ENCODE data around the gene HAND1.

Gene HAND1

GRCh38 chr5:154505567-154505966 lies 27.5 kb upstream of the HAND1 start:
- DNase-seq: no peak

- no peak for DNase-seq
Measured at GRCh38 chr5:154503698-154504039, 25.6 kb upstream of the HAND1 start.

GRCh38 chr5:154502180-154502579 lies 24.2 kb upstream of the HAND1 start:
- no peak for DNase-seq

- DNase-seq: no peak
Measured at GRCh38 chr5:154501566-154501965, 23.5 kb upstream of the HAND1 start.

GRCh38 chr5:154498994-154499393 lies 21.0 kb upstream of the HAND1 start:
- no peak for DNase-seq

- DNase-seq: no peak
Measured at GRCh38 chr5:154498591-154498990, 20.6 kb upstream of the HAND1 start.

- DNase-seq: no peak
Measured at GRCh38 chr5:154494036-154494435, 16.0 kb upstream of the HAND1 start.

GRCh38 chr5:154493274-154493673 lies 15.2 kb upstream of the HAND1 start:
- peak in 1 of 2 experiments; percentile 6 for DNase-seq

GRCh38 chr5:154491941-154492340 lies 13.9 kb upstream of the HAND1 start:
- DNase-seq: peak in 1 of 2 experiments; percentile 13

GRCh38 chr5:154487541-154487940 lies 9.5 kb upstream of the HAND1 start:
- DNase-seq: peak; percentile 64 to 69

GRCh38 chr5:154486427-154486866 lies 8.4 kb upstream of the HAND1 start:
- no peak for DNase-seq

- DNase-seq: no peak
Measured at GRCh38 chr5:154485850-154486426, 7.9 kb upstream of the HAND1 start.

- DNase-seq: no peak
Measured at GRCh38 chr5:154485096-154485491, 7.1 kb upstream of the HAND1 start.

- DNase-seq: no peak
Measured at GRCh38 chr5:154484393-154485095, 6.5 kb upstream of the HAND1 start.

GRCh38 chr5:154483654-154484392 lies 5.8 kb upstream of the HAND1 start:
- no peak for DNase-seq

GRCh38 chr5:154482528-154483449 lies 4.8 kb upstream of the HAND1 start:
- peak; percentile 32 to 34 for DNase-seq

- DNase-seq: no peak
Measured at GRCh38 chr5:154481584-154482381, 3.8 kb upstream of the HAND1 start.

- DNase-seq: peak in 1 of 2 experiments; percentile 32
Measured at GRCh38 chr5:154480847-154481246, 2.8 kb upstream of the HAND1 start.

GRCh38 chr5:154479944-154480750 lies 2.1 kb upstream of the HAND1 start:
- peak in 1 of 2 experiments; percentile 26 for DNase-seq

- DNase-seq: peak; percentile 48
Measured at GRCh38 chr5:154479160-154479943, 1.3 kb upstream of the HAND1 start.
